ENCODE results near the gene KARS1.

The KARS1 gene

DNA sequence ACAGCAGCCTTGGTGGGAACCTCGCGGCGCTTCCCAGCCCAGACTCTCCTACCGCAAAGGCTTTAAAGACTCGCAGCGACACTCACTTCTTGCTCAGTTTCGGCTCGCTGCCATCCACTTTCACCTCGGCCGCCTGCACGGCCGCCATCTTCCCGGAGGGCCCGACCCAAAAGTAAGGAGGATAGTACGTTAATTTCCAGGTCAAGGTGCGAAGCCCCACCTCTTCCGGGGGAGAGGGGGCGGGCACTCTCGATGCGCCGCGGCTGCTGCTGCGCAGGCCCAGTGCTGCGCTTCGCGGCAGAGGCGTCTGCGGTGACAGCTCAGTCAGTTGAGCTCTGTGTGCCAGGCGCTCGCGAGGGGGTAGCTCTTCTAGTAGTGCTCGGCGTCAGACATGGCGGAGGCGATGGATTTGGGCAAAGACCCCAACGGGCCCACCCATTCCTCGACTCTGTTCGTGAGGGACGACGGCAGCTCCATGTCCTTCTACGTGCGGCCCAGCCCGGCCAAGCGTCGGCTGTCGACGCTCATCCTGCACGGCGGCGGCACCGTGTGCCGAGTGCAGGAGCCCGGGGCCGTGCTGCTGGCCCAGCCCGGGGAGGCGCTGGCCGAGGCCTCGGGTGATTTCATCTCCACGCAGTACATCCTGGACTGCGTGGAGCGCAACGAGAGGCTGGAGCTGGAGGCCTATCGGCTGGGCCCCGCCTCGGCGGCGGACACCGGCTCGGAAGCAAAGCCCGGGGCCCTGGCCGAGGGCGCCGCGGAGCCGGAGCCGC, at the start of gene KARS1, which contains the start of gene TERF2IP:
KARS1 (minus strand) TSS at position 174 of the 773 bp plus-strand sequence; CDS start at position 148, 26 bp downstream.
TERF2IP (plus strand) TSS at position 282 of the 773 bp plus-strand sequence; CDS start at position 392, 110 bp downstream.
- peak; percentile 88 for DNase-seq (ENCODE audit: low read depth)

DNA sequence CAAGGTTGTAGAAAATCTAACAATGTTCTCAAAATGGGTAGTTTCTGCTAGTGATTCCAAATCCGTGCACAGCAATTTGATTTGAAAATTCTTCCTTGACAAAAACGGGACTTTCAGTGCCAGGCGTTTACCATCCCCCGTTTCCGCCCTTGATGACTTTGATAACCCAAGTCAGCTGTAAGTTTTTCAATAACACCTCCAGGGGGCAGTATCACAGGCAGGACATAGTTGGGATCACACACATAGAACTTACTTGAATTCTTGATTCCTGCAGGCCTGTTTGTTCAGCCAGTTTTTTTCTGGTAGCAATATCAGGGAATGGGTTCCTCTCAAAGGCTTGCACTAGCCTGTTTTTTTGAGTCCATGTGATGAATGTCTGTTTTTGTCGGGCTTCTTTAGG, 48.2 kb upstream of the KARS1 start:
- no peak for DNase-seq (ENCODE audit: low read depth)

GRCh38 chr16:75687361-75687760, 39.9 kb upstream of the KARS1 start:
- DNase-seq (ENCODE audit: low read depth): no peak

- DNase-seq (ENCODE audit: low read depth): no peak
These were observed 34.8 kb upstream of the KARS1 start for GRCh38 chr16:75682308-75682707.

GRCh38 chr16:75679366-75679765, 31.9 kb upstream of the KARS1 start:
- peak; percentile 61 for DNase-seq (ENCODE audit: low read depth)

GRCh38 chr16:75676909-75677308, 29.4 kb upstream of the KARS1 start, which contains the start of gene CPHXL2:
Gene CPHXL2 (minus strand): TSS chr16:75677009. CDS start chr16:75676999, 10 bp downstream.
- DNase-seq (ENCODE audit: low read depth): no peak

- DNase-seq (ENCODE audit: low read depth): no peak
These were observed 20.0 kb upstream of the KARS1 start for GRCh38 chr16:75667503-75667902.

DNA sequence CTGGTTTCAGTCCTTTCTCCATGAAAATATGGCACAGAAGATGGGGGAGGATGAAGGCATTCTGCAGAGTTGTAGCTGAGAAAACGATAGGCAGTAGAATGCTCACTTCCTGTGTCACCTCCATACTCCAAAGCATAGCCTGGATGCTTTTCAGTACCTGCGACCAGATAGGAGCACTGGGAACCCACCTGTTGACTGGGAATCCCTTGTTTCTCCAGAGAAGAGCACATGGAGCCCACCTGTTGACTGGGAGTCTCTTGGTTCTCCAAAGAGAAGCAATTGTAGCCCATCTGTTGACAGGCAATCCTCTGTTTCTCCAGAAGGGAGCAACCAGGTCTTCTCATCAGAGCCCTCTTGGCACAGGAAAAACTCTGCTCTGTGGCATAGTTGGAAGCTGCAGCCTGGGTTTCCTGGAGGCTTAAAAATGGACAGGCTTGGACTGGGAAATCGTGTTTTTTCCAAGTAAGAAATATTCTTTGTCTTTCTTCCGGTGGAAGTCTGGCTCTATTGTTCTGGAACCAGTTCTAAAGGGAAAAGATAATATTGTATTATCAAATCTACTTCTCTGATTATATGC, 13.3 kb upstream of the KARS1 start:
- no peak for DNase-seq (ENCODE audit: low read depth)

DNA sequence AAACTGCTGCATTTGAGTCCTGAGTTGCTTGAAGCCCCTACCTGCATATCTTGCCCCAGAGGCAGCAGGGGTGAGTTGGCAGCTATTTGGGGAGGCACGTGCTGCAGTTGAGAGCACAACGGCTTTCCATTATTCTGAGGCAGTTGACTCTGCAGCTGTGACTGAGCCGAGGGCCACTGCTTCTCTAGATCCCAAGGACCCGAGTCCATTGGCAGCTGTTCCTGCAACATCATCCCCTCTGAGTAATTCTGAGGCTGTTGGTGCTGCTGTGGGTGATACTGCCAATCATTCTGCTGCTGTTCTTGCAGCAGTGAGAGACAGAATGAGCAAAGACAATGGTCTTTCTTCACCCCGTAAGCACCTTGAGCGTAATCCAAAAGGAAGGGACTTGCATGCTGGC, 12.9 kb upstream of the KARS1 start:
- no peak for DNase-seq (ENCODE audit: low read depth)

DNA sequence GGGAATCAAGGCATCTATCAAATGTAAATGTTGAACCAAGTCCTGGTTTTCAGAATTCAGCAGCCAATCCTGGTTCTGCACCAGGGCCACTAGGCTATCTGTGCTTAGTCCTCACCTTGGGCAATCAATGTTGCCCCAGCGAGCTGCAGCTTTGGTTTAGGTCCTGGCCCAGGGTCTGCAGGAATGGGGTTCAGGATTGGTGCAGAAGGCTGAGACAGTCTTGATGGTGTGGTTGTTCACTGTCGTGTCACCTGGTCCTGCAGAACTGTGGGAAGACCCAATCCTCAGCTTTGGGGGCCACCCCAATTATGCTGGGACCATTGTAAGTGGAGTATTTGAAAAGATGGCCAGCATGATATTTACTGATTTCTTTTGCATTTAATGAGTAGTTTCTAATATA, 10.7 kb upstream of the KARS1 start:
- no peak for DNase-seq (ENCODE audit: low read depth)

GRCh38 chr16:75653922-75654321, 6.5 kb upstream of the KARS1 start:
- DNase-seq (ENCODE audit: low read depth): no peak

- DNase-seq (ENCODE audit: low read depth): peak; percentile 64
These were observed 1.0 kb upstream of the KARS1 start for GRCh38 chr16:75648265-75649076.

DNA sequence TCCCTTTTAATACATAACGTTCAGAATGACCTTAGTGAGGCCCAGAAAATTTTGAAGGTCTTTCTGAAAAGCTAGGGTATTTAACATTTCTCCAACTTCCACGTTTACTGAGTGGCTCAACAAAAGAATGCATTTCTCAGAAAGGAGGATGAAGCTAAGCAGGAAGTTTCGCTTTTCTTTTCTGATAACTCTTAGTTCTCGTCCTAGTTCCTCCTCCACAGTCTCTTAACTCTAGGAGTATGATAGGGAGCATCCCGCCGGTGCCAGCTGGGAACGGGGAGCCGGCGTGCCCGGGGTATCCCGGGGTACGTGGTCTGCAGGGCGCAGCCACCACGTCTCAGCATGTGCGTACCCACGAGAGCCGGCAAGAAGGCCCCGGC, 363 bp downstream of the KARS1 start:
- no peak for DNase-seq (ENCODE audit: low read depth)

- DNase-seq (ENCODE audit: low read depth): no peak
These were observed 3.0 kb downstream of the KARS1 start for GRCh38 chr16:75644240-75645012.

DNA sequence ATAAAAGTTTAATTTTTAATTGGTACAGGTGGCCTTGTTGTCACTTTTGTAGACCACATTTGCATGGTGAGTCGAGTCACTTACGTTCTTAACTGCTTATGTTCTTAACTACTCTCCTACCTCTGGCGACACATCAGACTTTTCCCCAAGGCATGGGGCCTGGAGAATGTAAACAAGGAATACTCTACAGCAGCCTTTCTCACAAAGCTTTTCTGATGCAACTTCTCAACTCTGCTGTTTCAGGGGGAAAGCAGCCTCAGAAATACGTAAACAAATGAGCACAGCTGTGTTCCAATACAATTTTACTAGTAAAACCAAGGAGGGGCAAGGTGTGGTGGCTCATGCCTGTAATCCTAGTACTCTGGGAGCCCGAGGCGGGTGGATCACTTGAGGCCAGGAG, 6.9 kb downstream of the KARS1 start:
- no peak for DNase-seq (ENCODE audit: low read depth)

DNA sequence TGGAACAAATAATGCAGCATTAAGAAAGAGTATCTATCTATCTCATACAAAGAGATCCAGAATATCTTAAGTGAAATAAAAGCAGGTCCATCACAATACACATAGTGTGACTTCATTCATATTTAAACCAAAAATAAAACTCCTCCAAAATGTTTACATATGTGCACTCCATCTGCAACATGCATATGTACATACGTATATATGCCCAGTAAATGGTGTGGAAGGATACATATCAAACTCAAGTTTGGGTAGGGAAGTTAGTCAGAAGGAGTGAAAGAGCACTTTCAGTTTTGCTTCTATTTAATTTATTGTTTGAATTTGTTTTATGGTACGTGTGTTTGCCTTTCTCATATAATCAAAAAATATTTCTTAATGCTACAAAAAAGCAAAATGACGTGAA, 12.4 kb downstream of the KARS1 start:
- no peak for DNase-seq (ENCODE audit: low read depth)

DNA sequence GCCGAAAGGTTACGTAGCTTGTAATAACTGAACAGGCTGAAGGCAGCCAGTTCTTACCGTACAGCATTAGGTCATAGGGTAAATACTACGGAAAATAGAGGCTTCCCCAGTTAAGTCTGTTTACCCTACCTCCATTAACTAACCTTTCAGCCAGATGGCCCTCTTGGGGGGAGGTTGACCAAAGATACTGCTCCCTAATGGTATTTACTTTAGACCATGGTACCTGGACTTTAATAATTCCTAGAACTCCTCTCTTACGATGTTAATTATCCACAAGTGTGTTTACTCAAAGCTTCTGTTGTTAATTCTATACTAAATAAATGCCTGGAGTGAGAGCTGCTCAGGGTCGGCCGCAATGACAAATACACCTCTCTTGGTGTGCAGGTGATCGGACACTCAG, 14.6 kb downstream of the KARS1 start:
- no peak for DNase-seq (ENCODE audit: low read depth)

DNA sequence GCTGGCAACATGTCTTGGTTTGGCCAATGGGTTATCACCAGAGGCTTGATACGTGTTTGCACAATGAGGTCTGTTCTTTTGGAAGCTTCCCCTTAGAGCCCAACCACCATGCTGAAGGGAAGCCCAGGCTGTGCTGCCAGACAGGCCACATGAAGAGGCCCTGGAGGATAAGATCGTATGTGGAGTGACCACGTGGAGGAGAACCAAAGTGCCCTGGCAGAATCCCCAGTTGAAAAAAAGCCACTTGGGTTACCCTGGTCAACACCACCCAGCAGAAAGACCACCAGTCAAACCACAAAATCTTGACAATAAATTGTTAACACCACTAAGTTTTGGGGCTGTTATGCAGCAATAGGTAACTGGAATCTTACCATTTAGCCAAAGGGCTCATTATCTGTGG, 17.4 kb downstream of the KARS1 start:
- DNase-seq (ENCODE audit: low read depth): no peak

DNA sequence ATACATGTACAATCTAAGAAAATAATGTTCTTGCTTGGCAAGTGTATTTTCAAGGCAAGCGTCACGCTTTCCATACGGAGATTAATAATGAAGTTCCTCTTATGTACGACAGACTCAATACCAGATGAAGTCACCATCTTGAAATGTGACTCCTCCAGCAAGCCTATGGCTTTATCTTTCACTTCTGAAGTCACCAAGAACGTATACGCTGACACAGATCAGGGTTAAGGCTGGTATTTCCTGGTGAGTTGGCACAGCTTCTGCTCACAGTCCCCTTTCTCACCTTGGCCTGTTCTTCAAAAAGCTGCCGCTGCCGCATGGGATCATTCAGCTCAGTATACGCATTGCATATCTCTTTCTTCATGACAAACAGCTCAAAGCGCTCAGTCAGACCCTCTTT, 18.3 kb downstream of the KARS1 start:
- DNase-seq (ENCODE audit: low read depth): no peak

DNA sequence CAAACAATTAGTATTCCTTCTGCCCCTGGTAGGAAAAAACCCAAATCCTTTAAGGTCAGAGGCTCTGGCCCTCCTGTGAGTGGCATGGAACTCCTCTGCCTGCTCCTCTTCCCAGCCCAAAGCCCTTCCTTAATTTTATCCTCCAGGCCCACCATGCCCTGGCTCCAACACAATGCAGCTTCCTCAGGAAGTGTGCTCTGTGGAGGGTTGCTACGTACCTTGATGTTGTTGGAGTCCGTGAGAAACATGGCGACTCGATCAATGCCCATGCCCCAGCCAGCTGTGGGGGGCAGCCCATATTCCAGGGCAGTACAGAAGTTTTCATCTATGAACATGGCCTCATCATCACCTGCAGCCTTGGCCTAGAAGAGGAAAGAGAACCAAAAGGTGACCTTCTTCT, 19.1 kb downstream of the KARS1 start:
- no peak for DNase-seq (ENCODE audit: low read depth)

DNA sequence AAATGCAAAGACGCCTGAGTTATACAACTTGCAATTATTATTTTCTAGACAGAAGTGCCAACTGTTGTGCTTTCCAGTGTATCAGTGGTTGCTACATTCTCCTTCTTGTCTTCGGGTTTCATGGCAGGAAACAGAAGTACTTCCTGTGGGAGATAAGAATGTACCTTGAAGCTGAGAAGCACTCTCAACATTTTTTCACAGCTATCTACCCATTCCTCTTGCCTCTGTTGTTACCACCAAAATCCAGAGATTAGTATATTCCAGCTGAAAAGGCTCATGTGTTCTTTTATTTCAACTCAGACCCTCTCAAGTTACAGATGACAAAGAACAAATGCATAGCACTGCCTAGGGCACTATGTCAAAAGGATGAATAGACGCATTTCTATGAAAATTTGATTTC, 19.6 kb downstream of the KARS1 start:
- DNase-seq (ENCODE audit: low read depth): peak; percentile 88

DNA sequence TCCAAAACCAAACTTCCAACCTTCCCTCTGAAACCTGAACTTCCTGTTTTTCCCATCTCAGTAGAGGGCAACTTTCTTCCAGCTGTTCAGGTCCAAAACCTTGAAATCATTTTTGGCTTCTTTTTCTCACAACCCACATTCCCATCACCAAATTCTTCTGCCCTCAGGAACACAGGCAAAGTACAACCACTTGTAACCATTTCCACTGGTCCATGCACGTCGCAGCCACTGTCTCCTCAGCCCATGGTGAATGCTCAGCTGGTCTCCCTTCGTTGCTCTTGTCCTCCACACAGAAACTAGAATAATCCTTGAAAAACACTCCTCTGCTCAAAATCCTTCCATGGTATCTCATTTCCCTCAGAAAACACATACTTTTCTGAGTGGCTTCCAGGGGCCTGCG, 20.7 kb downstream of the KARS1 start:
- no peak for DNase-seq (ENCODE audit: low read depth)
